Tibial nerve (tissue), 4 donors: ENCODE results near the gene MAGEF1.

ENCODE experiments used
- EP300 ChIP-seq, 2 donors: sonication (generic); formaldehyde crosslinking; IDR thresholded peaks; one replicate each; pipeline ENCODE4 v1.6.1; 2017; ENCODE audit warnings: antibody characterized with exemption in 2 of 2, mild to moderate bottlenecking in 1 of 2
- POLR2A ChIP-seq, 2 donors: fragments of 450-650 bp; IDR thresholded peaks; one replicate each; pipeline ENCODE4 v1.6.1; 2017; ENCODE audit warnings: antibody characterized with exemption in 2 of 2, mild to moderate bottlenecking in 2 of 2, moderate library complexity in 2 of 2
- TF ChIP-seq, protein P1 (sequence below), 5 experiments: fragments of 200-600 bp in 3 of 5; fragments of 450-650 bp in 2 of 5; sonication (generic) in 3 of 5; IDR thresholded peaks; one replicate each; pipeline ENCODE4 v1.5.1; 2016 to 2019; ENCODE audit warnings: antibody characterized with exemption in 5 of 5, mild to moderate bottlenecking in 3 of 5, moderate library complexity in 2 of 5

DNA sequence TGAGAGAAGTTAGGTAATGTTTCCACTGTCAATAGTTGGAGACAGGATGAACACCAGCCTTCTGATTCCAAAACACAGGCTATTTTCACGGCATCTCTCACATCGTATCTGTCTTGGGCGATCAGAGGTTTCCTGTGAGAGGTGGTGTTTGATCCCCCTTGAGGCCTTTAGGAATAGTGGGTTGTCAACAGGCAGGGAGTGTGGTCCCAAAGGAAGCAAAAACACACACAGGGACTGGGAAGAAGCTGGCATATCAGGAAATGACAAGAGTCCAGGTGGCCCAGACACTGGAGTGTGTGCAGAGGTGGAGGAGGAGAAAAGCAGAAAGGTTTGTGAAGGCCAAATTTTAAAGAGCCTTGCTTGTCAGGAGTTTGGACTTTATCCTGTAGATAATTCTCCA is 6.6 kb upstream of the MAGEF1 start:
- TF ChIP-seq, protein P1, sequence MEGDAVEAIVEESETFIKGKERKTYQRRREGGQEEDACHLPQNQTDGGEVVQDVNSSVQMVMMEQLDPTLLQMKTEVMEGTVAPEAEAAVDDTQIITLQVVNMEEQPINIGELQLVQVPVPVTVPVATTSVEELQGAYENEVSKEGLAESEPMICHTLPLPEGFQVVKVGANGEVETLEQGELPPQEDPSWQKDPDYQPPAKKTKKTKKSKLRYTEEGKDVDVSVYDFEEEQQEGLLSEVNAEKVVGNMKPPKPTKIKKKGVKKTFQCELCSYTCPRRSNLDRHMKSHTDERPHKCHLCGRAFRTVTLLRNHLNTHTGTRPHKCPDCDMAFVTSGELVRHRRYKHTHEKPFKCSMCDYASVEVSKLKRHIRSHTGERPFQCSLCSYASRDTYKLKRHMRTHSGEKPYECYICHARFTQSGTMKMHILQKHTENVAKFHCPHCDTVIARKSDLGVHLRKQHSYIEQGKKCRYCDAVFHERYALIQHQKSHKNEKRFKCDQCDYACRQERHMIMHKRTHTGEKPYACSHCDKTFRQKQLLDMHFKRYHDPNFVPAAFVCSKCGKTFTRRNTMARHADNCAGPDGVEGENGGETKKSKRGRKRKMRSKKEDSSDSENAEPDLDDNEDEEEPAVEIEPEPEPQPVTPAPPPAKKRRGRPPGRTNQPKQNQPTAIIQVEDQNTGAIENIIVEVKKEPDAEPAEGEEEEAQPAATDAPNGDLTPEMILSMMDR (IDR thresholded peaks at IDR 0.05) = no peak
- TF ChIP-seq POLR2A (IDR thresholded peaks at IDR 0.05) (no peak), EP300 (IDR thresholded peaks at IDR 0.05) (no peak)
